ENCODE measurements around the gene TAAR8. TPM values are rescaled to one million over a fixed set of nuclear protein-coding genes. Genes with fewer than 3 reads are reported as not detected.

Gene TAAR8
- total RNA-seq, 1 donor from 2014 or later = not detected

DNA sequence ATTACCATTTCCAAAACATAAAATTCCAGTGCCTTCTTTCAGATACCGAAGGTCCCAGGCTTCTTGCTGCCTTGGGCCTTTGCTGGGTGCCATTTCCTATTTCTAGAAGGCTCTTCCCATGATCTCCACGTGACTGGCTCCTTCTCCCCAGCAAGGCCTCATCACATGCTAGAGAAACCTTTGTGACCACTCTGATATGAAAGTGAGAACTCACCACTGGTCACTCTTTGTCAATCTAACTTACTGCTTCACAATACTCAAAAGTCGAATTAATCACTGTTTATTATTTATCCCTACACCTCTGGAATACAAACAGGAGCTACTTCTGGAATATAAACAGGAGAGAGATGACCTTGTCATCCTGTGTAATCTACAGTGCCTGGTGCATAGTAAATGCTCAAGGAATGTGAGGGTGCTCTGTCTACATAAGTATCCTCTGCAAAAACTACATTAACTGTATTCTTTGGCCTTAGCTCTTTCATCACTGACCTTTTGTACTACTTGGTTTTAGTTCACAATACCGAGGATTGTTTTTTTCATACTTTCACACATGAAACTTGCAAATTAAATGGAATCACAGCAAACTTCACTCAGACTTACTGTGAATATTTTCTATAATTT, 41.2 kb upstream of the TAAR8 start:
- intact Hi-C loops (cut with DNase I) = no loop called here
- Histone ChIP-seq H3K36me3 (peaks cover 13% of the 10 kb centered on the region), H3K4me3 (peak overlapping the region; percentile 92), H3K27ac (peak overlapping the region; percentile 91), H3K27me3 (ENCODE audit: low read depth) (no peaks in the 10 kb centered on the region), H3K9me3 (no peaks in the 10 kb centered on the region), H3K4me1 (peaks cover 64% of the 10 kb centered on the region)
- TF ChIP-seq CTCF (IDR thresholded peaks at IDR 0.05) = no peak
- DNase-seq (no peak), ATAC-seq (no peak)

DNA sequence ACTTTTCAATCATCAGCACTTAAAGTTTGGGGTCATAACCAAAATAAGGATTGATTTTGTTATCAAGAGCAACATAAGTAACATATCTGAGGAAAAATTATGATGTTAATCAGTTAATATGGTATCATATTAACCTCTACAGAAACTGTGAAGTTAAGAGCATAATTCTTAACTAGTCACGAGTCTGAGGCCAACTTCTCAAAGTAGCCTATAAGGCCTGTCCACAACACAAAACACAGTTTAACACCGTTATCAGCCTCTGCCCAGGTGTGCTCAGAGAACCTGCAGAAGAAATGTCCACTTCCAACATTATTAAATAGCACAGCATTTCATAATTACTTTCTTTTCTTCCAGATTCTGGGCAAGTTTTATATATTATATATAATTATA, 40.6 kb upstream of the TAAR8 start:
- no peak for DNase-seq
- peaks cover 59% of the 10 kb centered on the region for H3K4me1 ChIP-seq
- H3K4me3 ChIP-seq = peak overlapping the region; percentile 92
- peaks cover 13% of the 10 kb centered on the region for H3K36me3 ChIP-seq
- TF ChIP-seq CTCF (IDR thresholded peaks at IDR 0.05) = no peak
- H3K9me3 ChIP-seq = no peaks in the 10 kb centered on the region
- intact Hi-C loops (cut with DNase I) = no loop called here
- H3K27me3 ChIP-seq (ENCODE audit: low read depth) = no peaks in the 10 kb centered on the region
- peak overlapping the region; percentile 91 for H3K27ac ChIP-seq
- ATAC-seq = no peak

DNA sequence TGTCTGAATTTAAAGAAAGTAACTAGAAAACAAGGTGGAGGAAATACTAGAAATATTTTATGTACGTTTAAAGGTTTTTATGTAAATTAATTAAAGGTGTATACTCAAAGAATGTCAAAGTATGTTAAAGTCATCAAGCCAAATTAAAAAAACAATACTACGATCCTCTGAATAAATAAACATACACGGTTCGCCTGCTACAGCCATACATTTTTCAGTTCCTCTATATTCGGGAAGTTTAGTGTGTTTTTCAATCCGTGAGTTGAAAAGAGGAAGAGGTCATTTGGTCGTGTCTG, 40.2 kb upstream of the TAAR8 start:
- no peak for TF ChIP-seq CTCF (IDR thresholded peaks at IDR 0.05)
- DNase-seq (no peak), ATAC-seq (no peak)
- no peaks in the 10 kb centered on the region for H3K9me3 ChIP-seq
- peaks cover 12% of the 10 kb centered on the region for H3K36me3 ChIP-seq
- intact Hi-C loops (cut with DNase I) = no loop called here
- peaks cover 55% of the 10 kb centered on the region for H3K4me1 ChIP-seq
- peak overlapping the region; percentile 92 for H3K4me3 ChIP-seq
- peak overlapping the region; percentile 91 for H3K27ac ChIP-seq
- H3K27me3 ChIP-seq (ENCODE audit: low read depth) = no peaks in the 10 kb centered on the region

GRCh38 chr6:132512638-132513632, 39.5 kb upstream of the TAAR8 start, which contains the start of gene STX7:
Gene STX7 (minus strand): TSS chr6:132513116. CDS start chr6:132503530, 9,586 bp downstream.
- Histone ChIP-seq H3K9me3 (no peaks in the 10 kb centered on the region), H3K27ac (peak within 1 kb of the TSS; percentile 91), H3K36me3 (peaks cover 6% of the 10 kb centered on the region), H3K27me3 (ENCODE audit: low read depth) (no peaks in the 10 kb centered on the region), H3K4me1 (peaks cover 48% of the 10 kb centered on the region), H3K4me3 (peak within 1 kb of the TSS; percentile 92)
- DNase-seq = peak; percentile 93
- intact Hi-C loops (cut with DNase I) = no loop called here
- no peak for TF ChIP-seq CTCF (IDR thresholded peaks at IDR 0.05)
- peak; percentile 97 to 98 for ATAC-seq

DNA sequence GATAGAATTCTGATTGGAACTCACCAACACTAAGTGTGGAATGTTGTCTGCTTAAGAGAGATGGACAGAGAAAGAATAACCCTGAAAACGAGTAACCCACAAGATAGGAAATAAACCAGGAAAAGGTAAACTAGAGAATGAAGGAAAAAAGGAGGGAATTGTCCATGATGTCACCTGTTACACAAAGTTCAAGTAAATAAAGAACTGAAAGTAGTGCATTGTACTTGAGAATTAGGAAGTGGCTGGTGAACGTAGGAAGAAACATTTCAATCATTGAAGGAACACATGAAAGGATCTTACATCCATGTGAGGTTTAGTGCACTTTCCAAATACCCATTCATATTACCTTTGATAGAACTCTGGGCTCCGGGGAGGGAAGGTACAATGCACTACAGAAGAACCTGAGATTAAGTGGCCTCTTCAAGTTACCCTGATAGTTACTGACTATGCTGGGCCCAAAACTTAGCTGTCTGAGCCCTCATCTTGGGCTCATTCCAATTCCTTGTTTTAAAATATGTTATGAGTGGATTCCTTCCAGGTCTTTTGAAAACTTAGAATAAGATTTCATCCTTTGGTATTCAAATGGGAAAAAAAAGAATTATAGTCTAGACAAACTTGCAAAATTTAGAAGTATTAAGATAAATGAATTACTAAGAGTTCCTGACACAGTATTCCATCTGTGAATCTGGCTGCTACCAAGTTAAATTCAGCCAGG, 38.5 kb upstream of the TAAR8 start:
- Histone ChIP-seq H3K4me1 (peaks cover 40% of the 10 kb centered on the region), H3K27me3 (ENCODE audit: low read depth) (no peaks in the 10 kb centered on the region), H3K27ac (peak overlapping the region; percentile 91), H3K4me3 (peak overlapping the region; percentile 92), H3K36me3 (no peaks in the 10 kb centered on the region), H3K9me3 (no peaks in the 10 kb centered on the region)
- TF ChIP-seq CTCF (IDR thresholded peaks at IDR 0.05) = no peak
- no peak for DNase-seq
- intact Hi-C loops (cut with DNase I) = no loop called here
- ATAC-seq = peak in 1 of 2 donors; percentile 11
